ENCODE data around the gene TP73.

TP73 gene

GRCh38 chr1:3695326-3696217 lies 43.3 kb downstream of the TP73 start:
- CTCF ChIA-PET, result interaction anchor here (0.6 to 1.9 kb wide), 18 partner anchors 8 to 68 kb away, joined by 3 to 5 read pairs (median 3); no protein-coding TSS in a partner anchor
- TF ChIP-seq CTCF (IDR thresholded peaks at IDR 0.05; ENCODE audit: control extremely low read depth, extremely low read depth, low read depth, missing control alignments), result peak; percentile 84
- POLR2A ChIA-PET, result no interaction called here
- peak; percentile 79 for DNase-seq (ENCODE audit: extremely low spot score)

DNA sequence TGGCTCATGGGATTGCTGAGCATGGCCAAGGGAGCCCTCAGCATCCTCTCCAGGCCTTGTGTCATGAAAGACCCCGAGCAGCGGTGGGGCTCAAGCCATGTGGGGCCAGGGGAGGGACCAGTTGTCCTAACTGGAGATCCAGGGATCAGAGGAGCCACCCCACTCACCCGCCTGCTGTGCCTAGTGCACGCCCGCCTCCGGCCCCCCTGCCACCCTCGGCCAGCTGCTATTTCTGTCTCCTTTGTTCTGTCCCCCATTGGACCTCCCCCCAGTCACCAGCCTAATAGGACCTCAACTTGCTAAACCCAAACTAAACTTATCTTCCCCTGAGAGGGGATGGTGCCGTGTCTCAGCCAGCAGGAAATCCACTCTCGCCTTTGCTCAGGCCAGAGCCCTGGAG lies 44.4 kb downstream of the TP73 start:
- CTCF ChIA-PET, result interaction anchor here (1.9 kb wide), 2 partner anchors 9 to 14 kb away, joined by 4 read pairs; no protein-coding TSS in a partner anchor

GRCh38 chr1:3697104-3697503 lies 44.8 kb downstream of the TP73 start:
- no peak for TF ChIP-seq CTCF (IDR thresholded peaks at IDR 0.05; ENCODE audit: control extremely low read depth, extremely low read depth, low read depth, missing control alignments)
- POLR2A ChIA-PET, result interaction anchor here (0.6 kb wide), 1 partner anchor 21 kb away, joined by 3 read pairs; no protein-coding TSS in a partner anchor
- DNase-seq (ENCODE audit: extremely low spot score), result no peak
- CTCF ChIA-PET, result interaction anchor here (1.9 kb wide), 1 partner anchor 14 kb away, joined by 4 read pairs; no protein-coding TSS in a partner anchor

More for the DNA sequence above, 44.4 kb downstream of the TP73 start:
- DNase-seq (ENCODE audit: extremely low spot score), result no peak
- POLR2A ChIA-PET, result no interaction called here
- no peak for TF ChIP-seq CTCF (IDR thresholded peaks at IDR 0.05; ENCODE audit: control extremely low read depth, extremely low read depth, low read depth, missing control alignments)

DNA sequence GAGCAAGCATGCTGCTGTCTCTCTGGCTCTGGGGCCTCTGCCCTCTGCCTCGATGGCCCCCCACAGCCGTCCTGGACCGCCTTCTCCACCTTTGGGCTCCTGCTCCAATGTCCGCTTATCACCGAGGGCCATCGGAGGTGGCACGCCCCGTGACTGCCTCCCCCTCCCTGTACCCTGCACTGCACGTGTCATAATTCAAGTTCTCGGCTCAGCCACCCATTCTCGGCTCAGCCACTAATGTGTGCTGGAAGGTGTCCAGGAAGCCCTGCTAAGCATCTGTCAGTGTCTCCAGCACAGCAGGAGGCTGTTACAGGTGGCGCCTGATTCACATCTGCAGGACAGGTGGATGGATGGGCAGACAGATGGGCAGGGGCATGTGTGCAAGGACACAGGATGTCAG lies 45.5 kb downstream of the TP73 start:
- ChIA-PET CTCF (interaction anchor here (1.9 kb wide), 1 partner anchor 13 kb away, joined by 4 read pairs; no protein-coding TSS in a partner anchor), POLR2A (no interaction called here)
- no peak for DNase-seq (ENCODE audit: extremely low spot score)
- no peak for TF ChIP-seq CTCF (IDR thresholded peaks at IDR 0.05; ENCODE audit: control extremely low read depth, extremely low read depth, low read depth, missing control alignments)

DNA sequence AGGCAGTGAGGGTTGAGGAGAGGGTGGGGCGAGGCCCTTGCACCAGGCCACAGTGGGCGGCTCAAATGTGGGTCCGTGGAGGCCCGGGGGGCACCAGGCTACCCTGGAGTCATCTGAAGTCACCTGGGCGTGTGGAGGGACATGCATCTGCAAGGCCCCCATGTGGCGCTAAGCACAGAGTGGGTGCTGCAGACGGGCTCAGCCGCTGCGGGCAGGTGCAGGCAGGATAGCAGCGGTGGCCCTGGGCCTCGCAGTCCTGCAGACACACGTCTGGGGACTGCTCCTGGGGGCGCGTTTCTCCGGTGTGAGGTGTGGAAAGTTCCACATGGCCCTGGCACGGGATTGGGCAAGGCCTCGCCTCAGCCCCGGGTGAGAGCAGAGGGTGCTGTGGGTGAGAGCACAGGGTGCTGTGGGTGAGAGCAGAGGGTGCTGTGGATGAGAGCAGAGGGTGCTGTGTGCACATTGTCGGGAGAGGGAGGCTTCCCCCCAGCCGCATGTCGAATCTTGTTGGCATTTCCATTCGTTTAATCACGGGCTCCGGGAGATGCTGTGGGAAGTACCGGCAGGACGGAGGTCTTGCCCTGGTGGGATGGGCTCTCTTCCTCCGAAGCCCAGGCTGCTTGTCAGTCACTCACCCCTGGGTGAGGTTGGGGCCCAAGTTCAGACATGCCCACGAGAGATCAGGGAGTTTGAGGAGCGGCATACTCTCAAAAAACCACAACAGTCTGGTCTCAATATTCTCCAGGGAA lies 46.5 kb downstream of the TP73 start:
- TF ChIP-seq CTCF (IDR thresholded peaks at IDR 0.05; ENCODE audit: control extremely low read depth, extremely low read depth, low read depth, missing control alignments), result no peak
- POLR2A ChIA-PET, result no interaction called here
- CTCF ChIA-PET, result interaction anchor here (1.1 to 1.3 kb wide), 2 partner anchors 12 to 26 kb away, joined by 4 to 5 read pairs; no protein-coding TSS in a partner anchor
- DNase-seq (ENCODE audit: extremely low spot score), result no peak

- no peak for TF ChIP-seq CTCF (IDR thresholded peaks at IDR 0.05; ENCODE audit: control extremely low read depth, extremely low read depth, low read depth, missing control alignments)
- POLR2A ChIA-PET, result no interaction called here
- CTCF ChIA-PET, result interaction anchor here (1.1 to 1.3 kb wide), 2 partner anchors 11 to 25 kb away, joined by 4 to 5 read pairs; no protein-coding TSS in a partner anchor
- DNase-seq (ENCODE audit: extremely low spot score), result no peak
Measured at GRCh38 chr1:3699596-3699995, 47.3 kb downstream of the TP73 start.
